NCI-H2196 (cell line): ENCODE data around the gene CLEC16A.
"Not testable (repeated sequence)": the region's sequence is repeated elsewhere in the genome, so short reads cannot be mapped to it uniquely, and the experiment has no call there.

Experiments used
- DNase-seq: peaks from one replicate; lab custom pipeline; 2025; ENCODE audit not compliant: unreplicated experiment; lab: John Stamatoyannopoulos, UW

CLEC16A gene

DNA sequence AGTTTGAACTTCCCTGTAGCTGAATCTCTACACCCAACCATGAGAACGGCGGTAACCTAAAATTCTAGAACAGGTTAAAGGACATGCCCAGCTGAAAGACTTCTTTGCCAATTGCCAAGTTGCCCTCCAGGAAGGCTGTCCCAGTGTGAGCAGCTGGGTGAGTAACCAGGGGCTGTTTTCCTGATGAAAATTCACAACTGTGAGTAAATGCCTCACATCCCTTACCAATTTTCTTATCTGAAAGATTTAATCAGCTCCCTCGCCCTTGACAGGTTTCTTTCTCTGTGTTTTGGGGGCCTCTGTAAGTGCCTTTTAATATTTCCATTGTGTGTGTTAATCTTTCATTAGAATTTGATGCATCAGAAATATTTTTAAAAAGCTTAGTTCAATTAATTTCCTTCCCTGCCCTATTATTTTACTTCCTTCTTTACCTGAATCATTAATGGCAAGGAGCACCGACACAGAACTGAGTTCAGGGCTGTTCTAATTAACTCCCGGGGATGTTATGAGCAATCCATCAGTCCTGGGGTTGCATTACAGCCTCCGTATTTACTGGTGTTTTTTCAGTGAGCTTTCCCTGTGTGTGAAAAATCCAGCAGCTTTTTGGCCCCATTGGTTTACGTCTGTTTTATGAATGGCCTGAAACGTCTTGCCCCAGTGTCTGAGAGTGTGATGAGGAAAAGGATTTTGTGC, 152.9 kb downstream of the CLEC16A start:
- DNase-seq: no peak

DNA sequence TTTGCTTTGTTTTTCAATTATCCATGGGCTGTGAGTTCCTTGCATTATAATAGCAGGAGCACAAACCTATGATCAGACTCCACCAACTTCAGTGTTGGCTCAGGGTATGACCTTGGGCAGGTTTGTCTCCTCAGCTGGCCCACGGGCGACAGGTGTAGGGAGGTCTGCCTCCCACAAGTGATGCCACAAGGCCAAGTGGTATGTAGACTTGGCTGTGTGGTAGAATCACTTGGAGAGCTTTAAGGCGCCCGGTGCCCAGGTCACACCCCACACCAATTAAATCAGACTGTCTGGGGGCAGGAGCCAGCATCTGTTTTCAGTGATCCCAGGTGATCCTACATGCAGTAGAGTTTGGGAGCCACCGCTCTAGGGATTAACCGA, 153.4 kb downstream of the CLEC16A start:
- DNase-seq: no peak

DNA sequence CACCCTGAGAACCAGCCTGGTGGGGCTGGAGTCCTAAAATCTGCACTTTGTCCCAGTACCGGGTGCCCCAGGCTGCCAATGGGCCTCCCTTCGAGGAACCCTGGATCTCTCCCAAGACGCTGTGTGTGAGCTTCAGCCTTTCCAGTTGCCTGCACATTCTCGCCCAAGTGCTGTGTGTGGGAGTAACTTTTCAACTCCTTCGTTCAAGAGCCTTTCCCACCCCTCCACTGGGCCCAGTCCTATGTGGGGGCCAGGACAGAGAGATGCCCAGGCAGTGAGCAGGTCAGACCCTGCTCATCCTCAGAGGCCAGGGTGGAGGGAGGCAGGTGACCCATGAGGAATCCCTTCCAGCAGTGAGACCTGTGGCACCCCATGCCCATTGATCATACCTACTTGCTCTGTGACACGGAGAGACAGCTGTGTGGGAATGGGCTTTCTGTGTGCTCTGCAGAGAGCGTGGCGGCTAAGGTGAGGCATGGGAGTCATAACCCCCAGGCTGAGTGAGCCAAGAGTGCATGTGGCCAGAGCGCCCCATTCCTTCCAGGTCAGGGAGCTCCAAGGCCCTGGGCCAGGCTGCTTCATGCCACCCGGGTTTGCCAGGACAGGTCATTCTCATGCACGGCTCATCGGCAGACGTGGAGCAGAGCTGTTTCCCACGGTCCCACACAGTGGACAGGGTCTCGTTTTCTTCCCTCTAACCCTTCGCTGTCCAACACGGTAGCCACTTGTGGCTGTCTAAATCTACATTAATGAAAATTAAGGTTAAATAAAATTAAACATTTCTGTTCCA, 154.4 kb downstream of the CLEC16A start:
- DNase-seq: no peak

DNA sequence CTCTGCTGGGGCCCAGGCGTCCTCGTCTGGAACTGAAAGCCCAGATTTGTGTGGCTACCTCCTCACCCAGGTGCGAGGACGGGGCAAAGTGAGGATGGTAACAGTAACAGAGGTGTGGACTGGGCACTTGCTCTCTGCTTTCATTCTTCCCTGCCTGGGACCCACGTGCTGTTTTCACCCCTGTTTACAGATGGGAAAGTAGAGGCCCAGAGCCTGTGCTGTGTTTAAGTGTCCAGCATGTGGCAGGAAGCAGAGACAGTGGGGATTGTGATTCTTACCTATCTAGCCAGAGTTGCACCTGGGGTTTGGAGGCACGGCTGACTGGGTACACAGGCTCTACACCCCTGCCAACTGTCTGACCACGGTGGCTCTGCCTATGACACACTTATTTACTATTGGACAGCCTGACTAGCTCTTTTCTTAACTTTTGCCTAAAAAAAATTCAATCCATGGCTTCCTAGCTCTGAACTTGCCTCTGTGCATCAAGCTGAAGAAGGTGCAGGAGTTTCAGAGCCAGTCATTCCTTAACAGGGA, 155.4 kb downstream of the CLEC16A start:
- DNase-seq: no peak

DNA sequence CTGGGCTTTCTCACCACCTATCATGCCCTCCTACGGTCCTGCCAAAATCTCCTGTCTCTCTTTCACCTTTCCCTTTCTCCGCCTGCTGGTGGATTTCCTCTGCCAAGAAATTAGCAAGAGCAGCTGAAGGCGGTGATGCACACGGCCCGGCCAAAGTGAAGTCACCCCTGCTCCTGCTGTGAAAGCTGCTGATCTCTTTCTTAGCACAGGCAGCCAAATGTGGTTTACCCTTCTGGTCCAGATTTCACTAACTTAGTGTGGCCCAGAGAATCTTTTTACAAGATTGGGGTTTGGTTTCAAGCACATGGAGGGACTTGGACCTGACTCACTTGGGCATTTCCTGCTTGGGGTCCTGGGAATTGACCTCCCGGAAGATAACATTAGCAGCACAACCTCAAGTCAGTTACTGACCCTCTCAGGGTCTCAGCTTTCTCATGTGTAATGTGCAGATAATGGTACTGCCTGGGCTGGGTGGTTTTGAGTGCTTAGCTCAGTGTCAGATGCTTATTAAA, 155.9 kb downstream of the CLEC16A start:
- no peak for DNase-seq

DNA sequence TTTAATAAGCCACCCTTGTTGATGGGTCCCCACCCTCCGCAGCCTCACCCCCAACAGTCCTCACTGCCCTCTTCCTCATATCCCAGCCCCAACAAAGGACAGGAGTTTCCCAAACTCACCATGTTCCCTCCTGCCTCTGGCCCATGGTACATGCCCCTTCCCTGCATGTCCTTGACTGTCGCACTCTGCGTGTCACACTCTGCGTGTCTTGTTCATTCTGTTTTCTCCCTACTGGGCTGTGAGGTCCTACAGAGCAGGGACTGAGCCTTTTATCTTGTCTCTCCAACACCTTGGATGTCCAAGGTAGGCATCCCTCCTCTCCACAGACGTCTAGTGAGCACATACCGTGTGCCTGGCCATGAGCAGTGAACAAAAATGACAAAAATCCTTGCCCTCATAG, 156.9 kb downstream of the CLEC16A start:
- DNase-seq: no peak

DNA sequence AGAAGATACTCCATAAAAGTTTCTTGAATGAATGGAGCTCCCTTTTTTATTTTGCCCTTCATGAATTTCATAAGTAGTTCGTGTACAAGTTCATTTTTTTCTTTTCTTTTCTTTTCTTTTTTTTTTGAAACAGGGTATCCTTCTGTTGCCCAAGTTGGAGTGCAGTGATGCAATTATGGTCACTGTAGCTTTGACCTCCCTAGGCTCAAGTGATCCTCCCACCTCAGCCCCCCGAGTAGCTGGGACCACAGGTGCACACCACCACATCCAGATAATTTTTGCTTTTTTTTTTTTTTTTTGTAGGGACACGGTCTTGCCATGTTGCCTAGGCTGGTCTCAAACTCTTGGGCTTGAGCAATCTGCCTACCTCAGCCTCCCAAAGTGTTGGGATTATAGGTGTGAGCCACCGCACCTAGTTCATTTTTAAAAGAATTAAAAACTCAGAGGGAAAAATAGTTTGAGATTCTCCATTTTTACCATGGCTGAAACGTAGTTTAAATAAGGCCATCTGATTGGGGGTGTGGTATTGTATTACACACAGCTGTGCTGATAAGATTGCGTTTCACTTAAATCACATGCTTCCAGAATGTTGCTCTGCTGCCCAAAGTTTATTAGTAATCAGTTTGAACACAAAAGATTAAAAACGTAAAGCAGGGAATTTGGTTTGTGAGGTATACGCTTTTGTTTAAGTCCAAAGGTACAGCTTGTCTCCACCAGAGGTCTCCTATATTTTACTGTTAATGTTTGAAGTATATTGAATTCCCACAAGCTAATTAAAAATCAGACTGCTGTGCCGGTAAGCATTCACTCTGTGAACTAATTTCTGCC, 157.5 kb downstream of the CLEC16A start:
- DNase-seq: no peak

DNA sequence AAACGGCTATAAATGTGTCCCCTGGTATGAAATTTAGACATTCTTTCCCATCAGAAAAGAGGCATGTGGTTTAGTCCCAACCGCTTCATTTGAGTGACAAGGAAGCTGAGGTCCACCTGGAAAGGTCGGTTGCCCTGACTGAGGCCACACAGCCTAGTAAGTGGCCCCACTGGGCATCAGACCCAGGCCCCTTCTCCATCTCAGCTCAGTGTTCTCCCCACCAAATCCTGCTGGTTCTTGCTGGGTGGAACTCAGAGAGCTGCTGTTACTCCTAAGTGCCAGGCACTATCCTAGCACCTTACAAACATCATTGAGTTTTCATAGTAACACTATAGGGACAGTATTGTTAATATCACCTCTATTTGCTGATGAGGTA, 158.1 kb downstream of the CLEC16A start:
- DNase-seq: no peak

DNA sequence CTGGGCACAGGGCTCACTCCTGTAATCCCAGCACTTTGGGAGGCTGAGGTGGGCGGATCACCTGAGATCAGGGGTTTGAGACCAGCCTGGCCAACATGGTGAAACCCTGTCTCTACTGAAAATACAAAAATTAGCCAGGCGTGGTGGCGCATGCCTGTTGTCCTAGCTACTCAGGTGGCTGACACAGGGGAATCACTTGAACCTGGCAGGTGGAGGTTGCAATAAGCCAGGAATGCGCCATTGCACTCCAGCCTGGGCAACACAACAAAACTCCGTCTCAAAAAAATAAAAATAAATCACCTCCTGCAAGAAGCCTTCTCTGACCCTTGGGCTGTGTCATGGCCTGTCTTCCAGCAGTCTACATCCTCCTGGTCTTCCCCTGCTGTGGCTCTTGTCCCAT, 158.9 kb downstream of the CLEC16A start:
- DNase-seq: not testable (repeated sequence)

DNA sequence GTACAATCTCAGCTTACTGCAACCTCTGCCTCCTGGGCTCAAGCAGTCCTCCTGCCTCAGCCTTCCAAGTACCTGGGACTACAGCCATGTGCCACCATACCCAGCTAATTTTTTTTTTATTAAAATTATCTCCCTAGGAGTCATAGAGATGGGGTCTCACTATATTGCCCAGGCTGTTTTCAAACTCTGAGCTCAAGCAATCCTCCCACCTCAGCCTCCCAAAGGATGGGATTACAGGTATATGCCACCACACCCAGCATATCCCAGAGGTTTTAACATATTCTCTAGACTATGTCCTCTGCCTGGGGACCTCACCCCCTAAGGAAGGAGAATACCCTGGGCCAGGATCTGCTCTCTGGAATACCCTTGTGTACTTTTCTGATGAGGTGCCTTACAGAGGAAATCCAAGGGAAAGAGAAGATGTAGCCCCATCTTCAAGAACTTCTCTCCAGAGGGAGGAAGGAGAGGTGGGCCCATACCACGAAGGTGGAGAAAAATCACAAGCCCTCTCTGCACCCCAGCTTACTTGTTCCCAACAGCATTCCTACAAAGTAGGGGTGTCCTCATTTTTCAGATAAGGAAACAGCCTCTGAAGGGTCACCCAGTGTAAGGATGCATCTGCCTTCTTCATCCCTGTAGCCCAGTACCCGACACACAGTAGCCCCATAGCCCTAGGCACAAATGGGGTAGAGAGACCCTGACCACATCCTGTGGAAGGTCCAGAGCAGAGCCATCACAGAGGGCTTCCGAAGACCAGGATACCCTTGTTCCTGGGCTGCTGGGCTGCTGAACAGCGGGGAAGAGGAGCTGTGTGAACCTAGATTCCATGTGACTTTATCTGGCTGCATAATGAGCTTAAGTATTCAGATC, 160.0 kb downstream of the CLEC16A start:
- DNase-seq: no peak

DNA sequence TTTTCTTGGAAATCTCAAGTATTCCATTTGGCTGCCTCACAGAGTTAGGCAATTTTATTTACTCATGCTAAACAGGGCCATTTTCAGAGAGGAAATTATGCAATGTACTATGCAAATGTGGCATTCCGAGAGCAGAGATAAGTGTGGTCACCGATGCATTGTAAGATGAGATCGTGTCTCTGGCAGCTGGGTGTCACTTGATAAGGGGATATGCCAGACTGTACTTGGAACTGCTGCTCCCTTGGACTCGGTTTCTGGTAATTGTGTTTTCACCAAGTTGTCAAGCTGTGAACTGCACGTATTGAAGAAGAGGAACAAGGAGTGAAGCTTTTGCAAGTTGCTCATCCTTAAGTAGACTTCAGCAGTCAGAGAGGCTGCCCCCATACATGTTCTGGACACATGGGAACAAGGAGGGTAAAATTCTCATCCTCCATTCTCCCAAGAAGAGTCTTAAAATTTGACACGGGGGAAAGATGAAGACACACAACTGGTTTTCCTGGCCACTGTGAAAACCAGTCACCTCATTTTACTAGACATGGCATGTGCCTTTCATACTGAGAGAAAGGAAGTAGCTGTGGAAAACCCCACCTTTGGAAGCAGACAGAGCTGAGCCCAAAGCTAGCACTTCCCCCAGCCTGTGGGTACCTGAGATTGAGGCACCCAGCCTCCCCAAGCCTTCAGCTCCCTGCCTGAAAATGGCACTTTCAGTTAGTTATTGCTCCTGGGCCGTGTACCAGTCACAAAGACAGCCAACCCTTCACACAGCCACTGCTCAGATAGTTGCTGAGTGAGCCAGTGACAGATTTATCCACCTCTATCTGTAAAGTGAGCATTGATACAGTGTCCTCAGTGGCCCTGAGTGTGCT, 160.9 kb downstream of the CLEC16A start:
- peak; percentile 70 for DNase-seq

DNA sequence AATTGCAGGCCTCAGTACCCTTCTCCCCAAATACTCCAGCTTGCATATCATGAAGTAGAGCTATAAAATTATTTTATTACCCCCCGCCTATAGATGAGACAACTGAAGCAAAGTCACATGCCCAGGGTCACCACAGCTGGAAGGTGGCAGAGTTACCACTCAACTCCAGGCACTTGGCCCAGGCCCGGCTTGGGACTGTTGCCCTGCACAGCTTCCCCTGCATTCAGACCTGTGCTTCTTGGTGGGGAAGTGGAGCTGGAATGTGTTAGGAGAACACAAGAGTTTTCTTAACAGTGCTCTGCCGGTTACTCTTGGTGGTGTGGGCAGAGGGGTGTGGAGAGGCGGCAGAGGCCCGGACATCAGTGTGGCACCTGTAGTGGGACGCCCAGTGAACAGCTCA, 162.4 kb downstream of the CLEC16A start:
- DNase-seq: no peak

DNA sequence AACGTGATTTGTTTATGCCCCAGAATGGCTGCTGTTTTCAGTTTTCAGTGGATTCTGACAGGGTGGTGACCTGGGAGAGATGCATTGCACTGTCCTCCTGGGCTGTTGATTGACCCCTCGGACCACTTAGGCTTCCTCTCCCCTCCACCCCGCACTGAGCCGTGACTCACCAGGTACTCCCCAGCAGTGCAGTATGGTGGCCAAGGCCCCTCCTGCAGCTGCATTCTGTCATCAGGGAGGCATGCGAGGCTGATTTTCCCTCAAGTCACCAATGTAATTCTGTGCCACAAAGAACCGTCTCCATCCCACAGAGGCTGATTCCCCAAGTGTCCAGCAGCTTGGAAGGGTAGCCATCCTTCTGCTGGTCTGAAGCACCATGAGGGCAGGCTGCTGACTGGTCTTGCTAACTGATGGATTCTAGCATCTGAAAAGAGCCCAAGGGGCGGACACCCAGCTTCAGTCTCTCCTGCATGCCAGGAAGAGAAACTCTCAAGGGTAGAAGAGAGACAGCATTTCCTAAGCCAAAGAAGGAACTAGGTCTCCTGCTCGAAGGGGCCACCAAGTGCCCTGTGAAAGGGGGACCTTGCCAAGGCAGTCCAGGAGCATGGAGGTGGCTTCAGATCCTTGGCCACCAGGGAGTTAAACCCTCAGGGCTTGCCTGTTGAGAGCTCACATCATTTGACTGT, 163.6 kb downstream of the CLEC16A start:
- no peak for DNase-seq

DNA sequence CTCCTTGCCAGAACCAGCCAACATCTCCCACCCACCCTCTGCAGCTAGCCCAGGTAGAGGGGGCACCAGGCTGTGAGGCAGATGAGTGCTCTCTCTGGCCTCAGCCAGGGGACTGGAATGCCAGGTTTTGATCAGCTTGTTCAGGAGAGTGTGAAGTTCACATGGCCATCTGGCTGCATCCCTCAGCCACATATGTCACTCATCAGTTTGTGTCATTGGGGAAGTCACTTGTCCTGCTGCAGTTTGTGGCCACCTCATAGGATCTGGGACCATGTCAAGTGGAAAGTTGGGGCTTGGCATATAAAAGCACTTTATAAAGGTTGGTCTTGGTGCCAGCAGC, 164.1 kb downstream of the CLEC16A start:
- DNase-seq: no peak

DNA sequence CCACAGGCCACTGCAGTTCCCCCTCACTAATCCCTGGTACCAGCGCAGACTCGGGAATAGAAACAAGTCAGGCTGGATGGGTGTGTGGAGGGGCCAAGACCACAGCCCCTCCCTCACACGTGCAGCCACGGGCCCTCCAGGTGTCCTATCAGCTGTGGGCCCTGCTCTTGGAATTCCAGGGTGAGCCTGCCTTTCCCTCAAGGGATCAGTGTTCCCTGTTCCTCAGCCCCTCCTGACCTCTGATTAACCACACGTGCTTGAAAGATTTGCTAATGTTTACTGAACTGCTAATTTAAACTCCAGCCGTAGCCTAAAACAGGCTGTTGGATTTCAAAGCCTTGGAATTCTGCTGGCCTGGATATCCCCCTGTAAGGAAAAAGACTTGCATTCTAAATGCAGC, 165.2 kb downstream of the CLEC16A start:
- no peak for DNase-seq

DNA sequence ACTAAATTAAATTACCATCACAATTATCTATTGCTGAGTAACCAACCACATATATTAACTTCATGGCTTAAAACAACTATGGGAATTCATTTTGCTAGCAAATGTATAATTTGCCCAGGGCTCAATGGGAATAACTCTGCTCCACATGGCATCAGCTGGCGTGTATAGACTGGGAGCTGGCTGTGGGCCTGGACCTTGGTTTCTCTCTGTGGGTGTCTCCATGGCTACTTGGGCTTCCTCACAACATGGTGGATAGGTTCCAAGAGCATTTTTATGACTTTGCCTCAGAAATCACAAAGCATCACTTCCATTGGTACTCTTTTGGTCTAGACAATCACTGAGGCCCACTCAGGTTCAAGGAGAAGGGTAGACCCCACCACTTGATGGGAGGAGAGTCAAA, 166.8 kb downstream of the CLEC16A start:
- DNase-seq: no peak

DNA sequence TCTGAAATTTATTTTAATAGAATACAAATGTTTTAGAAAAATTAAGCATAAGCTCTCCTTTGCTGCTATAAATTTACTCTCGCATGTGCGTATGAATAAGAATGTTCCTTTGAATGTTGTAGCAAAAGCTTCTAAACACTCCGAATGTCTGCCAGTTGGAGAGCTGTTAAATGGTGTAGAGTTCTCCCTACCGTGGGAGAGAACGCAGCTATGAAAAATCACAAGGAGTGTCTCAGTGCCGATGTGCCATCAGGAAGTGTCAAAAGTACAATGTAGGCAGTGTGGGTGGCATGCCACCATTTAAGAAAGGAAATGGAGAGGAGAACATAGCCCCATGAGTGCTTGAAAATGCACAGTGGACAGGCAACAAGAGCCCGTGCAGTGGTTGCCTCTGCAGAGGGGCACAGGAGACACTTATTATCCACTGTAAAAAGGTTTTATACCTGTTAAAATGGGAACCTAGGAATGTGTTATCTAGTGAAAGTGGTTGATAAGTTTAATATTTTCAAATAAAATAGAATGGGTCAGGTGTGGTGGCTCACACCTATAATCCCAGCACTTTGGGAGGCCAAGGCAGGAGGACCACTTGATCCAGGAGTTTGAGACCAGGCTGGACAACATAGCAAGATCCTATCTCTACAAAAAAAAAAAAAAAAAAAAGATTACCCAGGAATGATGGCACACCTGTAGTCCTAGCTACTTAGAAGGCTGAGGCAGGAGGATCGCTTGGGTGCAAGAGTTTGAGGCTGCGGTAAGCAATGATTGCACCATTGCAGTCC, 167.7 kb downstream of the CLEC16A start:
- no peak for DNase-seq

DNA sequence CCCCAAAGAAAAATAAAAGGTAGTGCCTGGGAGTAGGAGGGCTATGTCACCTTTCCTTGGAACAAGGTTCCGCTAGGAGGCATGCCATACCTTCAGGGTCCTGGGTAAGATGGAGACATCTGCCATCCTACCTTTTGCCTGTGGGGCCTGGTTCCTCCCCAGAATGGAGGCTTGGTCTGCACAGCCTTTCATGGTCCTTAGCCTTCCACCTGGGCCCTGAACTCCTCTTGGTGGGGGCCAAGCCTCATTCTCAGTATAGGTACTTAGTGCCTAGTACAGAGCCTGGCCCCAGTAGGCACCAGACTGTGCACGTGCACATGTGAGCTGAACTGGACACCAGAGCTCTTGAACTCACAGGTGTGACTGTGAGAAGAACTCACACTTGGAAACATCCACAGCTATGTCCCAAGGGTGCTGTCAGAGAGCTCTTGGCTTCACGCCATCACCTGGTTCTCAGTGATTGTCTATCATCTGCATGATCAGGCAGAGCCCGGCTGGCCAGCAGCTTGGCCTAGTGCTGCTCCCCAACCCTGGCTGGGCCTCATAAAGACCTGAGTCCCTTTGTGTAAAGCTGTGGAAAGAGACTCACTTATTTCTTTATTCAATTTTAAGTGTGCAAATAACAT, 168.5 kb downstream of the CLEC16A start:
- DNase-seq: peak; percentile 36
